ENCODE data around the gene VEZT.
"Not testable (repeated sequence)": the region's sequence is repeated elsewhere in the genome, so short reads cannot be mapped to it uniquely, and the experiment has no call there.

VEZT gene

DNA sequence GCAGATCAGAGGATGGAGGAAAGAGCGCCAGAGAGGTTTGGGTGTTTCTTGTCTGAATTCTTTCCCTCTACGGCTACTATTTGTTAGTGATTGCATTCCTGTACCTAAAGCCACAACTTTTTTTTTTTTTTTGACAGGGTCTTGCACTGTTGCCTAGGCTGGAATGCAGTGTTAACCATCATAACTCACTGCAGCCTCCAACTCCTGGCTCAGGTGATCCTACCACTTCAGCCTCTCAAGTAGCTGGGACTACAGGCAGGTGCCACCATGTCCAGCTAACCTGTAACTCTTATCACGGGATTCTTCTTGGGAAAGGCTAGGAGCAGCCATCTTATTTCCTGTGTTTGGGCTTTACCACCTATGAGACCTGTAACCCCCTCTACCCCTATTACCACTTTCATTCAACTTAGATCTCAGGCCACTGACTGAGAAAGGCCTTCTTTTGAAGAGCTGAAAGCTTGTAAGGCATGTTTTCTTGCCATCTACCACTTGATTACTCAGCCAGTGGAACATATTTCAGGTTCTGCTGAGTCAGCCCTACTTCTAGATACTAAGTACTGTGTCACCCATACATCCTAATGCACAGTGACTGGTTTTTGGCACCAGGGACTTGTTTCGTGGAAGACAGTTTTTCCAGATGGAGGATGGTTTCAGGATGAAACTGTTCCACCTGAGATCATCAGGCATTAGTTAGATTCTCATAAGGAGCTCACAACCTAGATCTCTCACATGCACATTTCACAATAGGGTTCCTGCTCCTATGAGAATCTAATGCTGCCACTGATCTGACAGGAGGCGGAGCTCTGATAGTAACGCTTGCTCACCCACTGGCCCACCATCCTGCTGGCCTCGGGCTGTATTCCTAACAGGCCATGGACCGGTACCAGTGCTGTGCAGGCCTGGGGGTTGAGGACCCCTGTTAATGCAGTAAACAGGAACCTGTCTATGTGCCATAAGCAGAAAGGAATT is 6.9 kb downstream of the VEZT start:
- H3K4me3 ChIP-seq (ENCODE audit: low read length): no peak overlapping the region
- no peak for TF ChIP-seq ZNF274 (IDR thresholded peaks at IDR 0.05; ENCODE audit: low read depth, low read length)

DNA sequence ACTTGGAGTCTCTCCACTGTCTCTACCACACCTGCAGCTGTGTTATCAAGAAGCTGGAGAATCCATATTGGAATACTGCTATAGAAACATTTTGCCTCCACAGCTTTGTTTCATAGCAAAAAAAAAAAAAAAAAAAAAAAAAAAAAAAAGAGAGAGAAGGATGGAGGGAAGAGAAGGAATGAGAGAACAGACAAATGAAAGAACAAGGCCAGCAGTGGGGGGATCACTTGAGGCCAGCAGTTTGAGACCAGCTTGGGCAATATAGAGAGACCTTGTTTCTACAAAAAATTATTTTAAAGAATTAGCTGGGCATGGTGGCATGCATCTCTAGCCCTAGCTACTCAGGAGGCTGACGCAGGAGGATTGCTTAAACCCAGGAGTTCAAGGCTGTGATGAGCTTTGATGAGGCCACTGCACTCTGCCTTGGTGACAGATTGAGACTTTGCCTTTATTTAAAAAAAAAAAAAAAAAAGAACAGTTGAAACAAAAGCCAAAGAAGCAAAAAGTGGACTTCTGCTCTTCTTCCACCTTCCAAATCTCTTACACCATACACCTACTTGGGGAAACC is 8.1 kb downstream of the VEZT start:
- TF ChIP-seq ZNF274 (IDR thresholded peaks at IDR 0.05; ENCODE audit: low read depth, low read length): no peak
- H3K4me3 ChIP-seq (ENCODE audit: low read length): no peak overlapping the region

GRCh38 chr12:95227818-95228356 is 10.3 kb downstream of the VEZT start:
- H3K4me3 ChIP-seq (ENCODE audit: low read length): no peak overlapping the region
- TF ChIP-seq ZNF274 (IDR thresholded peaks at IDR 0.05; ENCODE audit: low read depth, low read length): no peak

DNA sequence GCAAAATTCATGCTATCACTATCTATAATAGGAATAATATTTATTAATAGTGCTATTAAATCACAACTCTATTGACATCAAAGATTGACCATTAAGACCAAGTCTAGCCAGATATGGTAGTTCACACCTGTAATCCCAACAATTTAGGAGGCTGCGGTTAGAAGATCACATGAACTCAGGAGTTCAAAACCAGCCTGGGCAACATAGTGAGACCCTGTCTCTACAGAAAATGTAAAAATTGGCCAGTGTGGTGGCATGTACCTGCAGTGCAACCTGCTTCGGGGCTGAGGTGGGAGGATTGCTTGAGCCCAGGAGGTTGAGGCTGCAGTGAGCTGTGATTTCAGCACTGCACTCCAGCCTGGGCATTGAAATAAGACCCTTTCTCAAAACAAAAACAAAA is 11.0 kb downstream of the VEZT start:
- no peak overlapping the region for H3K4me3 ChIP-seq (ENCODE audit: low read length)
- no peak for TF ChIP-seq ZNF274 (IDR thresholded peaks at IDR 0.05; ENCODE audit: low read depth, low read length)

GRCh38 chr12:95229636-95230035 is 12.0 kb downstream of the VEZT start:
- no peak overlapping the region for H3K4me3 ChIP-seq (ENCODE audit: low read length)
- TF ChIP-seq ZNF274 (IDR thresholded peaks at IDR 0.05; ENCODE audit: low read depth, low read length): no peak

DNA sequence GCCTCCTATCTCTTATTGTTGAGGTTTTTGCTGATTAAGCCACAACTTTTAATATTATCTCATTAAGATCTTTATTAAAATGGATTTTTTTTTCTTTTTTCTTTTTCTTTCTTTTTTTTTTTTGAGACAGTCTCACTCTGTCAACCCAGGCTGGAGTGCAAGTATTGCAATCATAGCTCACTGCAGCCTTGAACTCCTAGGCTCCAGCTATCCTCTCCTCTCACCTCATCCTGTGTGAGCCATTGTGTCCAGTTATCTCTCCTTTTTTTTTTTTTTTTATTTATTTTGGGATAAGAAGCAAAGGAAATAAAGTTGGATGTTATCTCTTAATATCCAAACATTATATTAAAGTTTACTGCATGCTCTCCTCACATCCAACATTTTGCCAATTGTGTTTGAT is 12.7 kb downstream of the VEZT start:
- no peak overlapping the region for H3K4me3 ChIP-seq (ENCODE audit: low read length)
- no peak for TF ChIP-seq ZNF274 (IDR thresholded peaks at IDR 0.05; ENCODE audit: low read depth, low read length)

- H3K4me3 ChIP-seq (ENCODE audit: low read length): no peak overlapping the region
- no peak for TF ChIP-seq ZNF274 (IDR thresholded peaks at IDR 0.05; ENCODE audit: low read depth, low read length)
Observed at GRCh38 chr12:95231190-95231589, 13.6 kb downstream of the VEZT start.

GRCh38 chr12:95234187-95234586 is 16.6 kb downstream of the VEZT start:
- not testable (repeated sequence) for H3K4me3 ChIP-seq (ENCODE audit: low read length)

DNA sequence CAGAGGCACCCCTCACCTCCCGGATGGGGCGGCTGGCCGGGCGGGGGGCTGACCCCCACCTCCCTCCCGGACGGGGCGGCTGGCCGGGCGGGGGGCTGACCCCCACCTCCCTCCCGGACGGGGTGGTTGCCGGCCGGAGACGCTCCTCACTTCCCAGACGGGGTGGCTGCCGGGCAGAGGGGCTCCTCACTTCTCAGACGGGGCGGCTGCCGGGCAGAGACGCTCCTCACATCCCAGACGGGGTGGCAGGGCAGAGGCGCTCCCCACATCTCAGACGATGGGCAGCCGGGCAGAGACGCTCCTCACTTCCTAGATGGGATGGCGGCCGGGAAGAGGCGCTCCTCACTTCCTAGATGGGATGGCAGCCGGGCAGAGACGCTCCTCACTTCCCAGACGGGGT is 18.0 kb downstream of the VEZT start:
- H3K4me3 ChIP-seq (ENCODE audit: low read length): not testable (repeated sequence)

- no peak for TF ChIP-seq ZNF274 (IDR thresholded peaks at IDR 0.05; ENCODE audit: low read depth, low read length)
- H3K4me3 ChIP-seq (ENCODE audit: low read length): no peak overlapping the region
Observed at GRCh38 chr12:95237315-95237714, 19.7 kb downstream of the VEZT start.

DNA sequence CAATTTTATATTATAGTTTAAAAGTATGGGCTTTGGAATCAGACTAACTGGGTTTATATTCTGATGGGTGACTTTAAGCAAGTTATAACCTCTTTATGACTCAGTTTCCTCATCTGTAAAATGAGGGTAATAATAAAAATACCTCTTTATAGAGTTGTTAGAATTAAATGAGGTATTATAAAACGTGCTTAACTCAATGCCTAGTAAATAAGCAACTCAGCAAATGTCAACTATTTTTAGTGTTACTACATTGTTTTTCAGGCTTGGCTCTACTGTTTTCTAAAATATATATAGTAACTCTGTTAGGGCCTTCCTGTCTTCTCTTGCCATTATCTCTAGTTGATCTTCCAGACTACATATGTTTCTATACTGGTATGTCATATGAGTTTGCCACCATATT is 20.5 kb downstream of the VEZT start:
- TF ChIP-seq ZNF274 (IDR thresholded peaks at IDR 0.05; ENCODE audit: low read depth, low read length): no peak
- no peak overlapping the region for H3K4me3 ChIP-seq (ENCODE audit: low read length)

DNA sequence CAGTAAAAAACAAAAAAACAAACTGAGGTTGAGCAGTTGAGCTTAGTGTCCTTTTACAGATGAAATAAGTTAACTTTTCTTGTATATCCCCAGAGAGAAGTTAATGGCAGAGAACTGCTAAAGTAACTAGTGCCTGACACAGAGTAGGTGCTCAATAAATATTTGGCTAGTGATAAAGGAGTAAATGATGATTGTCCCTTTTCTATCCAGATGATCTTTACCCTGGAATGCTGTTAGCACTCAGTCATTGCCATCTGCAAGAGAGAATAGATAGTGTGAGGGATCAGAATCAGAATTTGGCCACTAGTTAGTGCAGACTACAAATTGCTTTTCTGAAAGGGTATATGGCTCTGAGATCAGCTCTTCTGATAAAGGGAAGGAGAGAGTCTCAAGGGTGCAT is 21.6 kb downstream of the VEZT start:
- H3K4me3 ChIP-seq (ENCODE audit: low read length): no peak overlapping the region
- no peak for TF ChIP-seq ZNF274 (IDR thresholded peaks at IDR 0.05; ENCODE audit: low read depth, low read length)

DNA sequence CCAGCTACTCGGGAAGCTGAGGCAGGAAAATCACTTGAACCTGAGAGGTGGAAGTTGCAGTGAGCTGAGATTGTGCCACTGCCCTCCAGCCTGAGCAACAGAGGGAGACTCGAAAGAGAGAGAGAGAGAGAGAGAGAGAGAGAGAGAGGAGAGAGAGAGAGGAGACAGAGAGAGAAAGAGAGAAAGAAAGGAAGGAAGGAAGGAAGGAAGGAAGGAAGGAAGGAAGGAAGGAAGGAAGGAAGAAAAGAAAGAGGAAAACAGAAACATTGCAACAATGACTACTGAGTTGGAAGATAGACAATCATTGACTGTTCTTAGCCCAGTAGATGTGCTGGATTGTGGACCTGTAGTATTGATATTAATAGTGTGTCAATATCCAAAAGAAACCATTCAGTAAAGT is 22.2 kb downstream of the VEZT start:
- H3K4me3 ChIP-seq (ENCODE audit: low read length): not testable (repeated sequence)

- TF ChIP-seq ZNF274 (IDR thresholded peaks at IDR 0.05; ENCODE audit: low read depth, low read length): no peak
- no peak overlapping the region for H3K4me3 ChIP-seq (ENCODE audit: low read length)
Observed at GRCh38 chr12:95240556-95240955, 22.9 kb downstream of the VEZT start.

DNA sequence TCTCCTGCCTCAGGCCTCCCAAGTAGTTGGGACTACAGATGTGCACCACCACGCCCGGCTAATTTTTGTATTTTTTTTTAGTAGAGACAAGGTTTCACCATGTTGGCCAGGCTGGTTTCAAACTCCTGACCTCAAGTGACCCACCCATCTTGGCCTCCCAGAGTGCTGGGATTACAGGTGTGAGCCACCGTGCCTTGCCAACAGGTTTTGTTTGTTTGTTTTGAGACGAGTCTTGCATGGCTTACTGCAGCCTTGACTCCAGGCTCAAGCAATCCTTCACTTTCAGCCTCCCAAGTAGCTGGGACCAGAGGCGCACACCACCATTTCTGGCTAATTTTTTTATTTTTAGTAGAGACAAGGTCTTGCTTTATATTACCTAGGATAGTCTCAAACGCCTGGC is 23.5 kb downstream of the VEZT start:
- H3K4me3 ChIP-seq (ENCODE audit: low read length): not testable (repeated sequence)

Data from GM08714 (cell line).